GM23248 (cell line): ENCODE results near the gene UBE2D1.

Experiments
- EZH2 ChIP-seq: fragments of 200-600 bp; sonication (generic); IDR thresholded peaks from 2 replicates; pipeline ENCODE4 v1.6.1; 2018; ENCODE audit warnings: antibody characterized with exemption, mild to moderate bottlenecking; ENCODE audit not compliant: insufficient read depth, poor library complexity, severe bottlenecking
- EZH2phosphoT487 ChIP-seq: fragments of 200-600 bp; sonication (generic); IDR thresholded peaks from 2 replicates; pipeline ENCODE4 v1.6.1; 2018; ENCODE audit warnings: antibody characterized with exemption, moderate library complexity, mild to moderate bottlenecking, low read depth; ENCODE audit not compliant: insufficient read depth

- TF ChIP-seq EZH2 (no peak), EZH2phosphoT487 (no peak)
These were observed 23.8 kb upstream of the UBE2D1 start for GRCh38 chr10:58311026-58311425.
